Endothelial cell of umbilical vein (primary cell): Measurements from ENCODE around the gene HP. TPM values are rescaled to one million over a fixed set of nuclear protein-coding genes. Genes with fewer than 3 reads are reported as not detected.

Experiments
- BruUV-seq: library from RNA; stranded (reverse); fragments of 400-500 nt; replicated peaks from 2 replicates; lab custom pipeline; 2021; lab: Mats Ljungman, UMichigan
- CTCF ChIA-PET: fragments of 300-600, 350-600 bp; sonication (Branson Sonifier 250); formaldehyde crosslinking; loops from one replicate; lab custom pipeline; 2021; ENCODE audit warnings: antibody characterized with exemption, inconsistent platforms; lab: Charles Lee
- POLR2A ChIA-PET: fragments of 300-600, 350-600 bp; sonication (Branson Sonifier 250); formaldehyde crosslinking; loops from one replicate; lab custom pipeline; 2021; ENCODE audit warnings: antibody characterized with exemption, inconsistent platforms; lab: Charles Lee
- DNase-seq: peaks from one replicate; pipeline ENCODE4 v3.0.0-alpha.2; 2011; ENCODE audit warnings: low read depth, low spot score
- FAIRE-seq: peaks from 2 replicates; lab custom pipeline; 2011; peaks lifted over from hg19 to GRCh38; lab: Jason Lieb, UNC
- H2AFZ ChIP-seq: 2 replicates; pipeline ENCODE4 v1.6.0; 2012; ENCODE audit warnings: low read depth, low read length, control low read depth, inconsistent platforms
- H3K27ac ChIP-seq: 2 replicates; pipeline ENCODE4 v1.5.1; 2011; ENCODE audit warnings: low read depth, mild to moderate bottlenecking, control low read depth, low read length, moderate library complexity; ENCODE audit not compliant: insufficient read depth
- H3K27me3 ChIP-seq, 2 experiments: 2 replicates each; pipeline versions ENCODE4 v1.6.0 to v1.6.1; 2011; ENCODE audit warnings: low read length in 2 of 2, mixed read lengths in 1 of 2; ENCODE audit not compliant: control insufficient read depth in 2 of 2, insufficient read depth in 2 of 2
- H3K36me3 ChIP-seq, 2 experiments: 2 replicates in 1 of 2; 3 replicates in 1 of 2; pipeline ENCODE4 v1.5.1; 2011; ENCODE audit warnings: low read length in 2 of 2, mild to moderate bottlenecking in 1 of 2, moderate library complexity in 1 of 2; ENCODE audit not compliant: control insufficient read depth in 2 of 2, insufficient read depth in 2 of 2; ENCODE audit errors: extremely low read depth in 1 of 2
- H3K4me1 ChIP-seq: 3 replicates; pipeline ENCODE4 v1.5.1; 2011; ENCODE audit warnings: mild to moderate bottlenecking, low read length; ENCODE audit not compliant: control insufficient read depth, insufficient read depth; ENCODE audit errors: extremely low read depth
- H3K4me2 ChIP-seq: 2 replicates; pipeline ENCODE4 v1.6.1; 2011; ENCODE audit warnings: low read length, control low read depth, mixed read lengths; ENCODE audit not compliant: insufficient read depth
- H3K4me3 ChIP-seq, 3 experiments: fragments of 200-600 bp in 1 of 3; sonication (generic), shearing (Covaris generic) in 1 of 3; replicated peaks in 1 of 3; 2 replicates each; pipeline ENCODE4 v1.5.1; 2011 to 2016; ENCODE audit warnings: control low read depth in 3 of 3, low read length in 3 of 3, mild to moderate bottlenecking in 2 of 3, inconsistent platforms in 1 of 3, low read depth in 1 of 3, moderate library complexity in 1 of 3; ENCODE audit not compliant: insufficient read depth in 1 of 3
- H3K79me2 ChIP-seq: 2 replicates; pipeline ENCODE4 v1.6.0; 2012; ENCODE audit warnings: low read length, inconsistent platforms; ENCODE audit not compliant: control insufficient read depth, insufficient read depth
- H3K9ac ChIP-seq: replicated peaks from 2 replicates; pipeline ENCODE3; 2011; ENCODE audit warnings: low read length, control low read depth; ENCODE audit not compliant: insufficient read depth; ENCODE audit errors: extremely low read depth
- H3K9me1 ChIP-seq: replicated peaks from 3 replicates; pipeline ENCODE4 v1.6.0; 2011; ENCODE audit warnings: mild to moderate bottlenecking, low read length; ENCODE audit not compliant: control insufficient read depth, insufficient read depth; ENCODE audit errors: extremely low read depth
- H3K9me3 ChIP-seq: replicated peaks from 2 replicates; pipeline ENCODE4 v1.5.1; 2012; ENCODE audit warnings: low read length, inconsistent platforms; ENCODE audit not compliant: control insufficient read depth, insufficient read depth
- H4K20me1 ChIP-seq: replicated peaks from 2 replicates; pipeline ENCODE3; 2011; ENCODE audit warnings: mild to moderate bottlenecking, low read length; ENCODE audit not compliant: control insufficient read depth, insufficient read depth; ENCODE audit errors: extremely low read depth
- FOS ChIP-seq: IDR thresholded peaks from 2 replicates; pipeline ENCODE4 v1.6.1; 2011; ENCODE audit warnings: mild to moderate bottlenecking, low read length, moderate library complexity, borderline replicate concordance; ENCODE audit not compliant: insufficient read depth
- GATA2 ChIP-seq: IDR thresholded peaks from 2 replicates; pipeline ENCODE4 v1.7.0; 2011; ENCODE audit warnings: low read depth, mild to moderate bottlenecking, moderate library complexity, mixed read lengths, low read length; ENCODE audit not compliant: insufficient read length, insufficient read depth
- JUN ChIP-seq: IDR thresholded peaks from 2 replicates; pipeline ENCODE4 v1.6.1; 2011; ENCODE audit warnings: borderline replicate concordance, low read depth; ENCODE audit not compliant: insufficient read length, insufficient read depth
- MYC ChIP-seq: IDR thresholded peaks from one replicate; pipeline ENCODE4 v1.6.1; 2011; ENCODE audit warnings: mild to moderate bottlenecking, low read depth, low read length
- POLR2A ChIP-seq: IDR thresholded peaks from 2 replicates; pipeline ENCODE4 v1.6.1; 2012; ENCODE audit warnings: low read depth, mild to moderate bottlenecking, control low read depth, low read length
- POLR2AphosphoS5 ChIP-seq: IDR thresholded peaks from 2 replicates; pipeline ENCODE4 v1.6.1; 2012; ENCODE audit warnings: low read depth, mild to moderate bottlenecking, control low read depth, low read length, moderate library complexity; ENCODE audit not compliant: insufficient read depth
- dilution Hi-C: fragments of 300-500 bp; cut with MboI; formaldehyde crosslinking; loops from one replicate; pipeline ENCODE4 v1.15.0; 2019; ENCODE audit warnings: low sequenced_read_pairs; ENCODE audit not compliant: extremely low pct_ligation_motif_present
- intact Hi-C: fragments of 100-400 bp; cut with micrococcal nuclease; formaldehyde crosslinking; loops from one replicate; pipeline ENCODE4 v1.10.0; 2022
- polyA plus RNA-seq, 4 experiments: library from polyadenylated mRNA; depleted of rRNA in 3 of 4; stranded (reverse) in 3 of 4; unstranded in 1 of 4; fragments of >200 nt; gene quantifications; 2 replicates each; pipeline versions ENCODE4 v1.2.1 to v1.2.3, GENCODE V29; 2011 to 2012; ENCODE audit warnings: missing spikeins in 1 of 4
- total RNA-seq: library from RNA; stranded (reverse); gene quantifications from 2 replicates; pipeline ENCODE4 v1.2.3, GENCODE V29; 2021
- TF ChIP-seq, protein P1 (sequence below), 2 donors: IDR thresholded peaks; 1 replicate in 1 of 2; 2 replicates in 1 of 2; pipeline ENCODE4 v1.5.1; 2011; ENCODE audit warnings: low read length in 2 of 2, mild to moderate bottlenecking in 2 of 2, moderate library complexity in 2 of 2, control low read depth in 1 of 2, inconsistent platforms in 1 of 2, low read depth in 1 of 2; ENCODE audit not compliant: insufficient read depth in 1 of 2; ENCODE audit errors: extremely low read depth in 1 of 2
- TF ChIP-seq, protein P2 (sequence below): IDR thresholded peaks from 2 replicates; pipeline ENCODE4 v1.6.1; 2011; ENCODE audit not compliant: insufficient read depth, insufficient read length

The HP gene
- total and polyA plus RNA-seq, 2 donors (not counting 3 experiments of a cell fraction or from before 2014, with no cell fraction given) = not detected

DNA sequence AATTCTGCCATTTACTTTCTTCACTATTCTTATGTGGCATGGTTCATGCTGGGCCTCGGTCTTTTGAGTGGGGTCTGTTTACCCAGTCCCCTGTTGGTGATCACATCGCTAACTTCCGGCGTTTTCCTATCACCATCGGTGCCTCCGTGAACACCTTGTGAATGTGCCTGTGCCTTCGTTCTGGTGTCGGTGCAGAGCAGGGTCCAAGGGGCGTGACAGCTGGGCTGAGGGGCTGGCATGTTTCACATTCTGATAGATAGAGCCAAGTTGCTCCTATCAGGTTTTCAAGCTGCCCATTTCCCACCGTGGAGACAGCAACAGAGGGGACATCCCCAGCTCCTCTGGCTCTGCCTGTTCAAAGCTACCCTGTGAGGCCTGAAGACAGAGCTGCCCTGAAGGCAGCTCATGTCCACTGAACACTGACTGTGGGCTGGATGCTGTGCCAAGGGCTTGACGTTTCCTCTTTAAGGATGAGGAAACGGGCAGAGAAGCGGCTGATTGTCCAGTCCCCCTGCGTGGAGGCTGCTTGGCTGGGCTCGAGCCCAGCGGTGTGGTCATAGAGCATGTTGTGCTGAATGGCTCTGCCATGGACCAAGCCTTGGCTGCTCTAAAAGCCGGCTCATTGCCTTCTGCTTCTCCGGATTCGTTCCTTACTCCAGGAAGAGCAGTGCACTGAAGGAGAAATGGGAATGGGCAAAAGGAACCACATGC lies 28.7 kb upstream of the HP start:
- H4K20me1 ChIP-seq = no peaks in the 10 kb centered on the region
- peaks cover 0 to 10% of the 10 kb centered on the region in 2 experiments for H3K36me3 ChIP-seq
- no peak overlapping the region for H3K4me3 ChIP-seq
- H3K4me1 ChIP-seq = no peaks in the 10 kb centered on the region
- no peak for DNase-seq
- no peak for FAIRE-seq
- no peaks in the 10 kb centered on the region for H3K9me1 ChIP-seq
- H2AFZ ChIP-seq = no peak overlapping the region
- ChIA-PET CTCF (no interaction called here), POLR2A (no interaction called here)
- H3K79me2 ChIP-seq = no peaks in the 10 kb centered on the region
- dilution Hi-C loops (no loop called here), intact Hi-C loops (no loop called here)
- TF ChIP-seq FOS = no peak
- no peak for TF ChIP-seq JUN
- TF ChIP-seq POLR2AphosphoS5 = no peak
- no peak for TF ChIP-seq POLR2A
- TF ChIP-seq MYC = no peak
- no peak for TF ChIP-seq GATA2
- TF ChIP-seq, protein P1, sequence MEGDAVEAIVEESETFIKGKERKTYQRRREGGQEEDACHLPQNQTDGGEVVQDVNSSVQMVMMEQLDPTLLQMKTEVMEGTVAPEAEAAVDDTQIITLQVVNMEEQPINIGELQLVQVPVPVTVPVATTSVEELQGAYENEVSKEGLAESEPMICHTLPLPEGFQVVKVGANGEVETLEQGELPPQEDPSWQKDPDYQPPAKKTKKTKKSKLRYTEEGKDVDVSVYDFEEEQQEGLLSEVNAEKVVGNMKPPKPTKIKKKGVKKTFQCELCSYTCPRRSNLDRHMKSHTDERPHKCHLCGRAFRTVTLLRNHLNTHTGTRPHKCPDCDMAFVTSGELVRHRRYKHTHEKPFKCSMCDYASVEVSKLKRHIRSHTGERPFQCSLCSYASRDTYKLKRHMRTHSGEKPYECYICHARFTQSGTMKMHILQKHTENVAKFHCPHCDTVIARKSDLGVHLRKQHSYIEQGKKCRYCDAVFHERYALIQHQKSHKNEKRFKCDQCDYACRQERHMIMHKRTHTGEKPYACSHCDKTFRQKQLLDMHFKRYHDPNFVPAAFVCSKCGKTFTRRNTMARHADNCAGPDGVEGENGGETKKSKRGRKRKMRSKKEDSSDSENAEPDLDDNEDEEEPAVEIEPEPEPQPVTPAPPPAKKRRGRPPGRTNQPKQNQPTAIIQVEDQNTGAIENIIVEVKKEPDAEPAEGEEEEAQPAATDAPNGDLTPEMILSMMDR (IDR thresholded peaks at IDR 0.05; ENCODE audit: extremely low read depth in 1 of 2, insufficient read depth in 1 of 2, low read depth in 1 of 2, low read length in 2 of 2) = no peak
- TF ChIP-seq, protein P2, sequence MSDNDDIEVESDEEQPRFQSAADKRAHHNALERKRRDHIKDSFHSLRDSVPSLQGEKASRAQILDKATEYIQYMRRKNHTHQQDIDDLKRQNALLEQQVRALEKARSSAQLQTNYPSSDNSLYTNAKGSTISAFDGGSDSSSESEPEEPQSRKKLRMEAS = no peak
- H3K9ac ChIP-seq = no peak overlapping the region
- no peak overlapping the region for H3K27ac ChIP-seq
- H3K27me3 ChIP-seq = no peaks in the 10 kb centered on the region
- BruUV-seq = no TSS peak
- no peak overlapping the region for H3K4me2 ChIP-seq
- H3K9me3 ChIP-seq = no peaks in the 10 kb centered on the region
